GM11168 (cell line): ENCODE data around the gene PRR5.

ENCODE experiments used
- in situ Hi-C: fragments of 300-500 bp; cut with MboI; formaldehyde crosslinking; loops from one replicate; pipeline ENCODE4 v1.12.0; 2022; ENCODE audit warnings: low sequenced_read_pairs; ENCODE audit not compliant: unreplicated experiment

Gene PRR5

GRCh38 chr22:44711690-44712555 is 9.9 kb downstream of the PRR5 start:
- in situ Hi-C loops = no loop called here

GRCh38 chr22:44712962-44713361 is 11.0 kb downstream of the PRR5 start:
- in situ Hi-C loops = no loop called here

GRCh38 chr22:44714703-44715350 is 12.8 kb downstream of the PRR5 start:
- in situ Hi-C loops = no loop called here

GRCh38 chr22:44718418-44718817 is 16.4 kb downstream of the PRR5 start:
- in situ Hi-C loops = no loop called here

- in situ Hi-C loops = no loop called here
Measured at GRCh38 chr22:44719586-44720368, 17.8 kb downstream of the PRR5 start.

GRCh38 chr22:44721213-44721612 is 19.2 kb downstream of the PRR5 start:
- in situ Hi-C loops = no loop called here

- in situ Hi-C loops = no loop called here
Measured at GRCh38 chr22:44722611-44723010, 20.6 kb downstream of the PRR5 start.

GRCh38 chr22:44723801-44724200 is 21.8 kb downstream of the PRR5 start:
- in situ Hi-C loops = no loop called here

GRCh38 chr22:44724416-44724815 is 22.4 kb downstream of the PRR5 start:
- in situ Hi-C loops = no loop called here

- in situ Hi-C loops = no loop called here
Measured at GRCh38 chr22:44724859-44725258, 22.9 kb downstream of the PRR5 start.

GRCh38 chr22:44726439-44726838 is 24.4 kb downstream of the PRR5 start:
- in situ Hi-C loops = no loop called here

GRCh38 chr22:44727148-44727547 is 25.1 kb downstream of the PRR5 start:
- in situ Hi-C loops = no loop called here

GRCh38 chr22:44727709-44728108 is 25.7 kb downstream of the PRR5 start:
- in situ Hi-C loops = no loop called here

- in situ Hi-C loops = no loop called here
Measured at GRCh38 chr22:44728761-44729324, 26.8 kb downstream of the PRR5 start.

- in situ Hi-C loops = no loop called here
Measured at GRCh38 chr22:44729391-44730021, 27.5 kb downstream of the PRR5 start.

GRCh38 chr22:44730022-44730393 is 28.0 kb downstream of the PRR5 start:
- in situ Hi-C loops = no loop called here

- in situ Hi-C loops = no loop called here
Measured at GRCh38 chr22:44730490-44731356, 28.7 kb downstream of the PRR5 start.

GRCh38 chr22:44731357-44731970 is 29.5 kb downstream of the PRR5 start:
- in situ Hi-C loops = no loop called here

GRCh38 chr22:44732017-44732561 is 30.1 kb downstream of the PRR5 start:
- in situ Hi-C loops = no loop called here
